ENCODE data around the gene SERPINE1. TPM values are rescaled to one million over a fixed set of nuclear protein-coding genes. Genes with fewer than 3 reads are reported as not detected.

SERPINE1 gene
- total RNA-seq, 4 donors from 2014 or later: 6.0 to 25.5 (median 11.4) TPM

DNA sequence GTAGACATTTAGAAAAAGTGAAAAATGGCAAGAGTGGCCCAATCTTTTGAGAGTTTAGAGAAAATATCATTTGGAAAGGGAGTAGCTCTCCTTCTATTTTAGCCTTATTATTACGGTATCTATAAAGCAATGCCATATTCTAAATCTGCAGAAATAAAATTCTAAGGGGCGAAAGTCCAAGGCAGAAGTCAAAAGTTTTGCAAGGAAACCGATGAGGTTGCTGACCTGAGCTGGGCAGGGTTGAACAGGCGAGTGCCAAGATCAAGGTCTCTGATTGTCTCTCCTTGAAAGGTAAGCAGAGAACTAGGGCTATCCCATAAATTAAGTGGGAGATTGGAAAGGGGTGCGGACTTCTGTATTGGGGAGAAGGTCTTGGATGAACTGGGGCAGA is 30.0 kb upstream of the SERPINE1 start:
- no peak for TF ChIP-seq CTCF (IDR thresholded peaks at IDR 0.05; ENCODE audit: low read depth)

- TF ChIP-seq CTCF (IDR thresholded peaks at IDR 0.05; ENCODE audit: low read depth): no peak
Measured at GRCh38 chr7:101097561-101097960, 29.3 kb upstream of the SERPINE1 start.

GRCh38 chr7:101099969-101100781 is 26.7 kb upstream of the SERPINE1 start:
- TF ChIP-seq CTCF (IDR thresholded peaks at IDR 0.05; ENCODE audit: low read depth): no peak

DNA sequence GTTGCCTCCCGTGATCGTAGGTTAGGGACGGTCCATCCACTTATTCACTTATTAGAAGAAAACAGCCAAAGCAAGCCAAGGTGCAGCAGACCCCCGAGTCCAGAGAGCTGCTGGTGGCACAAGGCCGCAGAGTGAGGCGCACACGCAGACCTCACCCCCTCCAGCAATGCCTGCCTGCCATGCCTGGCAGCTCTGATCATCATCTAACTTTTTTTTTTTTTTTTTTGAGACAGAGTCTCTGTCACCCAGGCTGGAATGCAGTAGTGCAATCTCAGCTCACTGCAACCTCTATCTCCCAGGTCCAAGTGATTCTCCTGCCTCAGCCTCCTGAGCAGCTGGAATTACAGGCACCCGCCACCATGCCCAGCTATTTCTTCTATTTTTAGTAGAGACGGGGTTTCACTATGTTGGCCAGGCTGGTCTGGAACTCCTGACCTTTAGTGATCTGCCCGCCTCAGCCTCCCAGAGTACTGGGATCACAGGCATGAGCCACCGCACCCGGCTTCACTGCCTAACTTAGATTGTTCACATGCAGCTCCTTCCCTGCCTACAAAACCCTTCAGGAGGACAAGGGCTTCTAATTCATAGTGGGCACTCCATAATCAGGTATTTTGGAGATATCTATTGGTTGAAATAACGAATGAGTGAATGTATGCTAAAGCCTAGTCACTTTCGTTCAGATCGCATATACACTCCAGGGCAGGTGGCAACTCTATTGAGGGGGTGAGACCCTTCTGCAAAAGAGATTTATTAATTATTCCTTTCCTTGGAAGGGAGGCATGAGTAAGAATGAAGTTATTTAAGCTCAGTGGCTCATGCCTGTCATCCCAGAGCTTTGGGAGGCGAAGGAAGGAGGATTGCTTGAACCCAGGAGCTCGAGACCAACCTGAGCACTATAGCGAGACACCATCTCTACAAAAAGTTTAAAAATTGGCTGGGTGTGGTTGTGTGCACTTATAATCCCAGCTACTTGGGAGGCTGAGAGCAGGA is 25.8 kb upstream of the SERPINE1 start:
- no peak for TF ChIP-seq CTCF (IDR thresholded peaks at IDR 0.05; ENCODE audit: low read depth)

GRCh38 chr7:101102026-101102425 is 24.9 kb upstream of the SERPINE1 start:
- TF ChIP-seq CTCF (IDR thresholded peaks at IDR 0.05; ENCODE audit: low read depth): no peak

- no peak for TF ChIP-seq CTCF (IDR thresholded peaks at IDR 0.05; ENCODE audit: low read depth)
Measured at GRCh38 chr7:101104193-101104713, 22.7 kb upstream of the SERPINE1 start.

- TF ChIP-seq CTCF (IDR thresholded peaks at IDR 0.05; ENCODE audit: low read depth): no peak
Measured at GRCh38 chr7:101104799-101105198, 22.1 kb upstream of the SERPINE1 start.
